Fibroblast of skin of right quadriceps (primary cell): ENCODE data around the gene USP9X.
"Not testable (repeated sequence)": the region's sequence is repeated elsewhere in the genome, so short reads cannot be mapped to it uniquely, and the experiment has no call there.

Experiments used
- DNase-seq: peaks from one replicate; pipeline ENCODE4 v3.0.0-alpha.2; 2013

The USP9X gene

DNA sequence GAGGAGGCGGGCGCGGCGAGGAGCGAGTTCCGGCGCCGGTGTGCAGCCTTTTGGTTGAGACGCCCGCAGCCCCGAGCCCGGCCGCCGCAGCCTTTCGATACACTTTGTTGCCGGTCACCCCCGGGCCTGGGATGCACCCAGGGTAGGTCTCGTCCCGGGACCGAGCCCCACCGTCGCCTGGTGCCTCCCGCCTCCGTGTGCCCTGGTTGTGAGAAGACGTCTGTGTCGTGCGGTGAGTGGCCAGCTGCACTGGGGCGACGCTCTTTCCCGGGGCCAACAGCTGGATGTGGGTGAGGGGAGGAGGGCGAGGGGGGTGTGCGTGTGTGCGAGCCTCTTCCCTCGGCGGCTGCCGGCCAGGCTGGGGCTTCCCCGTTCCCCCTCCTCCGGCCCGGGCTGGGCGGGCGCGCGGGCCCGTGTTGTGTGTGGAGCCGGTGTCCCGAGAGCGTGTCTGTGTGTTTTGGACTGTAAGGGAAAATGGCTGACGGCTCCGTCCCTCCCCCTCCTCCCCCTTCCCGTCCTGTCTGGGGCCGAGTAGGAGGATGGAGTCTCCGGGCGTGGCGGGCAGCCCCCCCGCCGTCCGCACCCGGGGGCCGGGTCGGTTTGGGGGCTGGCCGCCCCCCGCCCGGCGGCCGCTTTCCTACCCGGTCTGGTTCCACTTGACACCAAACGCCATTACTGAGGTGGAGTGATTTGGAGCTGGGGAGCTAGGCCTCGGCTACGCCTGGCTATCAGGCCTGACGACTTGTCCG is 807 bp downstream of the USP9X start:
- DNase-seq: peak; percentile 32

DNA sequence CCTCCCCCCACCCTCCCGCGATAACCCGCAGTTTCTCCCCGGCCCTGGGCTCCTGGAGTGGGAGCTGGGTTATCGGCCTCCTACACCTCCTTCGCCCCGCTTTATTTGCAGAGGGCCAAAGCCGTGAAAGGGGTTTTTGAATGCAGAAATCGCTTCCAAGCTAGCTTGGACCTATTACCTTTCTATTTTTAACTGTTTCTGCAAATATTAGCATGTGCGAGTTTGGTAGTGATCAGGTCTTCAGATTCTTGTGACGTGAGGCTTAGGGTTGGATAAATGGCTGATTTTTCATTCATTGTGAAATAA is 1.3 kb downstream of the USP9X start:
- no peak for DNase-seq

DNA sequence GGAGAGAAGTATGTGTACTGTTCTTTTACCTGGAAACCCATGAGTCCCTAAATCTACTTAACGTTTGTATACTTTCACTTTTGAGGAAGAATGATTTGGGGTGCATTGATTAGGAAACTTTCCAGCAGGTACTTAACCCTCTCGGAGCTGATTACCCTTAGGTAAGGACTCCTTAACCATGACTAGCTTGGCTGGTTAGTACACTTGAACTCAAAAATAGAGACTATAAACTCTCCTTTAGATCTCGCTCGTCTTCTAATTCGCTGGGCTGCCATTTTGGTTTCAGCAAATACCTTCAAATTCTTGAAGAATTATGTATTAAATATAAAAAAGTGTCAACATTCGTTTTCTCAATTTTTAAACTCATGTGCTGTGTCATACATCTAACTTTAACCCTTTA is 2.0 kb downstream of the USP9X start:
- DNase-seq: no peak

DNA sequence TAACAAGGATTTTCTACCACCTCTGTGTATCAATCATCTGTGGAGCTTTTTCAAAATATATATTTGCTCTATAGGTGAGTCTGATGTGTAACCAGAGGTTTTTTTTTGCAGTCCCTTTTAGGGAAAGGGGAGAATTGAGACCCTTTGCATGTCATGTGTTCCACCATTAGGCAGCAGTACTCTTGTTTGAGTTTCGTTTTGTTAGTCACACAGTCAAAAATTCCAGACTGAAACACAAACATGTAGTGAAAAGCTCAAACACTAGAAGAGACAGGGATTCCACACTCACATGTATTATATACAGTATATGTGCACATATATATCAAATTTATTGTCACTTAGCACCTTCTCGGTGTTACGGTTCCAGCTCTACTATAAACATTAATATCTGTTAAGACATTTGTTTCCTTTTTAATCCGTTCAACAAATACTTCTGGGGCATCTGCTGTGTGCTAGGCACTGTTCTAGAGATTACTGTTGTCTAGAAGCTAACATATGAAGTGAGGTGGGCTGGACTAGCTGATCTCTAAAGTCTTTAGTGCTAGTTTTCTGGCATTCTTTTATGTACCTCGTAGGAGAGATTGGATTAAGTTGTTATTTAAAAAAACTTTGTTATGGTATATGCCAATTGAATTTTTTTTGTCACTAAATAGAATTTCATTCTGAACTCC is 5.5 kb downstream of the USP9X start:
- DNase-seq: no peak

DNA sequence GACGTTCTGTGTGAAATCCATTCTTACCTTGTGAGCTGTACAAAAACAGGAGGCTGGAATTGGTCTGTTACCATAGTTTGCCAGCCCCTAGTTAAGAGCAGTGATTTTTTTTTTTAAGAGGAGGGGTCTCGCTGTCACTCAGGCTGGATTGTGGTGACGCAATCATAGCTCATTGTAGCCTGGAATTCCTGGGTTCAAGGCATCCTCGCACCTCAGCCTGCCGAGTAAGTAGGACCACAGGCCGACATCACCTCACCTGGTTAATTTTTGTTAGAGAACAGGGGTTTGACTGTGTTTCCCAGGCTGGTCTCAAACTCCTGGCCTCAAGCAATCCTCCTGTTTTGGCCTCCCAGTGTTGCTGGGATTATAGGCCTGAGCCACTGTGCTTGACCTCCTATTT is 7.5 kb downstream of the USP9X start:
- DNase-seq: no peak

DNA sequence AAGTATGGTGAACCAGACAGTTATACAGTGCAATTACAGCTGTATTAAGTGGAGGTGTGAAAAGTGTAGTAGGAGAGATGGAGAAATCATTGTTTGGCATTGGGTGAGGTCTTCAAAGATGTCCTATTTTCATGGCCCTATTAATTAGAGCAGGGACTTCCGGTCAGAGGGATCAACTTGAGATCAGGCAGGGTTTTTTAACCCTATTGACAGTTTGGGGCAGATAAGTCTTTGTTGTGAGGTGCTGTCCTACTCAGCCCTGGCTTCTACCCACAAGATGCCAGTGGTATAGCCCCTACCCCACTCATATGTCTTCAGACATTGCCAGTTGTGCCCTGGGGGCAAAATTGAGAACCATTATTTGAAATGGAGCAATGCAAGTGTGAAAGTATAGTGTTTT is 9.9 kb downstream of the USP9X start:
- no peak for DNase-seq

DNA sequence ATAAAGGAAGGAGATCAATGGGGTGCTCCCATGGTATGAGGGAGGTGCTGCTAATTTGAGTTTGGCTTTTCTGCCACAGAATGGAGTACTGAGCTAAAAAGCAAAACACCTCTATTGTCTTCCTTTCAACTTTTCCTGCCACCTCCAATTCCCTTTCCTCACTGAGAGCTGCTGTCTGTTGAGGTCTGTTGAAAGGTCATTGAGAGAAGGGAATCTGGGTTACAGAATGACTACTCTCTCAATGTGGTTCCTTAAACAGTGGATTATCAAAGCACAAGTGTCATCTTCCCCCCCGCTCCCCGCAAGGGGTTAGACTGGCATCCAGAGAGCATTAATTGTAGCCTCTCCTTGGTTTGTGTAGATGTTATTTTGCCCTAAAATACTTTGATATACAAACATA is 10.7 kb downstream of the USP9X start:
- no peak for DNase-seq

DNA sequence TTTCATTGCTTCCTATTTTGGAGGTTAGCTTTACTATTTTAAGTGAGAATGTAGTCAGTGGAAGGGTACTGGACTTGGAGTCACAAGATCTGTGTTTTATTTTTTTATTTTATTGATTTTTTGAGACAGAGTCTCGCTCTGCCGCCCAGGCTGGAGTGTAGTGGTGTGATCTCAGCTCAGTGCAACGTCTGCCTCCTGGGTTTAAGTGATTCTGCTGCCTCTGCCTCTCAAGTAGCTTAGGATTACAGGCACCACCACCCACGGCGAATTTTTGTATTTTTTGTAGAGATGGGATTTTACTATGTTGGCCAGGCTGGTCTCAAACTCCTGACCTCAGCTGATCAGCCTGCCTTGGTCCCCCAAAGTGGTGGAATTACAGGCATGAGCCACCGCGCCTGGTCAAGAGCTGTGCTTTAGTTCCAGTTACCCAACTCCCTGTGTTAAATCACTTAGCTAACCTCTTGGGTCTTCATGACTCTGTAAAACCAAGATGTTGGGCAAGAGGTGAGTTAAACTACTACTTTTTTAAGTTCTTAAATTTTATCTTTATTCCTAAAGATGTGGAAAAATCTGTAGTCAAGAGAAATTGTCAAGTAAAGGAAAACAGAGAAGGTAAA is 11.2 kb downstream of the USP9X start:
- DNase-seq: no peak

DNA sequence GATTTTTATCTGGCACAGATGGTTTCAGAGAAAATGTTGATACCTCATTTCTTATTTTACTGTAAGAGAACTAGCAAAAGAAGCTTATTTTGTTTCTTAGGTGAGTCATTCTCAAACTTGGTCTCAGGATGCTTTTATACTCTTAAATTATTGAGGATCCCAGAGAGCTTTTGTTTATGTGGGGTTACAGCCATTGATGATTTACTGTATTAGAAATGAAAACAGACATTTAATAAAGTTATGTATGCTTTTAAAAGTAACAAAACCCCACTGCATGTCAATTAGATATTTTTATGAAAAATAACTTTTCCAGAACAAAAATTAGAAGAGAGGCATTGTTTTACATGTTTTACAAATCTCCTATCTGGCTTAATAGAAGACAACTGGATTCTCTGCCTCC is 12.1 kb downstream of the USP9X start:
- DNase-seq: no peak

DNA sequence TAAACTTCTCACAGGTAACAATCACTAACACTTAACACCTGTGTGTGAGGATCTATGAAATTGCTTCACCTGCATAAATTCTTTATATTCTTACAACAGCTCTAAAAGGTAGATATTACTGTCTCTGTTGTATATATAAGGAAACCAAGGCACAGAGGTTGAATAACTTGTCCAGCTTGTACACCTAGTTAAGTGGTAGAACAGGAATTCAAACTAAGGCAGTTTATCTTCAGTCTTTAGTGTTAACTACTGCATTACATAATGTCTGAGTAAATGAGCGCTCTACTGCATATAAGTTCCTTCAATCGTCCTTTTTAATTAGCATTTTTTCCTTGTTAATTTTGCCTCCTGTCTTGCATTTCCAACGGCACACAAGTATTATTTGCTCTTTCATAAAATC is 15.0 kb downstream of the USP9X start:
- no peak for DNase-seq

DNA sequence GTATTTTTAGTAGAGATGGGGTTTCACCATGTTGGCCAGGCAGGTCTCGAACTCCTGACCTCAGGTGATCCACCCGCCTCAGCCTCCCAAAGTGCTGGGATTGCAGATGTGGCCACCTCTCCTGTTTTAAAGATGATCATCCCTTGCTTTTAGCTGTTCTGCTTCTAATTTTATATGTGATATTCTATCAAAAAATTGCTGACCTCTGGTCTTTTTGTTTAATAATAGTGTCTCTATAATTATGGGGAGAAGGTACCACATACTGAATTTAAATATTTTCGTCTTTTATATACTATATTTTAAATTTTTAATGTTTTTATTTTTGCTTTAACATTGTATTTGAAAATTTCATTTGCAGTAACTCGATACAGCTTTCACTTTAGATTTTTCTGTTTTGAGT is 15.6 kb downstream of the USP9X start:
- DNase-seq: no peak

DNA sequence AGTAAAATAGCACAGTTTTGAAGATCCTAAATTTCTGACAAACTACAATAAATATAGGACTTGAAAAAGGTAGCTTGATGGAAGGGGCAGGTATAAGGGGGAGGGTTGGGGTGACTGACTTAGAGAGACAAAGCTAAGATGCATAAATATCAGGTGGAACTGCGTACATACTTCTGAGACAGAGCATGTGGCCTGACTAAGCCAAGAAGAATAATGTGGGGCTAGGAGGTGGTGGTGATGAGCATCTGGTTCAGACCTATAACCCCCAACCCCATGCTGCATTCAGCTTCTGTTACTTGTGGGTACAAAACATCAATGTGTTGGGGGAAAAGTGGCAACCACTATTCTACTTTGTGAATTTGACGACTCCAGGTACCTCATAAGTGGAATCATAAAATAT is 19.8 kb downstream of the USP9X start:
- DNase-seq: no peak

DNA sequence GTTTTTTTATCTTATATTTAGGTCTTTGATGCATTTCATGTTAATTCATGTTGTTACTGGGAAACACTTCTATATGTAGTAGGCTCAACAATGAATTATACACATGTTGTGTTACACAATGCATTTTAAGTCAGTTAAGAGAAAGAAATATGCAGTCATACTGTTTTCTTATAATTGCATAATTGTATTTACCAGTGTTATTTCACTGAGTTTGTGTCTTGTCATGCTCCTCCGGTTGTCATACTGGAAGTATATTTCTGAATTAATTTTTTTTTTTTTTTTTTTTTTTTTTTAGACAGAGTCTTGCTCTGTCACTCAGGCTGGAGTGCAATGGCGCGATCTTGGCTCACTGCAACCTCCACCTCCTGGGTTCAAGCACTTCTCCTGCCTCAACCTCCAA is 21.0 kb downstream of the USP9X start:
- not testable (repeated sequence) for DNase-seq

DNA sequence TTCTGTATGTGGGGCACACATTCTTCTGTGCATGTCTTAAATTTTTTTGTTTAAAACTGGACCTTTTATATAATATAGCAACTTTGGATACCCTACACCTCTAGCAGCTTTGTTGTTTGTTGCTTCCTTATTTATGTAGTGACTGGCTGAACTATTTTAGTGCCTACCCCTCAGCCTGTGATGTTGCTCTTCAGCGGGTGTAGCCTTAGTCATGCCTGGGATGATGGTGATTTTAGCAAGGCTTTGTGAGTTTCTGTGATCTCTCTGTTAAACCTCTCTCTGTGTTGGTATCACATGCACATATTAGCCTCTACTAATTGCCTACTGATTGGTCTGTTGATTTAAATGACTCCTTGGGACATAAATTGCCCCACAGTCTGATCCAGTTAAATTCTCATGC is 22.8 kb downstream of the USP9X start:
- no peak for DNase-seq

DNA sequence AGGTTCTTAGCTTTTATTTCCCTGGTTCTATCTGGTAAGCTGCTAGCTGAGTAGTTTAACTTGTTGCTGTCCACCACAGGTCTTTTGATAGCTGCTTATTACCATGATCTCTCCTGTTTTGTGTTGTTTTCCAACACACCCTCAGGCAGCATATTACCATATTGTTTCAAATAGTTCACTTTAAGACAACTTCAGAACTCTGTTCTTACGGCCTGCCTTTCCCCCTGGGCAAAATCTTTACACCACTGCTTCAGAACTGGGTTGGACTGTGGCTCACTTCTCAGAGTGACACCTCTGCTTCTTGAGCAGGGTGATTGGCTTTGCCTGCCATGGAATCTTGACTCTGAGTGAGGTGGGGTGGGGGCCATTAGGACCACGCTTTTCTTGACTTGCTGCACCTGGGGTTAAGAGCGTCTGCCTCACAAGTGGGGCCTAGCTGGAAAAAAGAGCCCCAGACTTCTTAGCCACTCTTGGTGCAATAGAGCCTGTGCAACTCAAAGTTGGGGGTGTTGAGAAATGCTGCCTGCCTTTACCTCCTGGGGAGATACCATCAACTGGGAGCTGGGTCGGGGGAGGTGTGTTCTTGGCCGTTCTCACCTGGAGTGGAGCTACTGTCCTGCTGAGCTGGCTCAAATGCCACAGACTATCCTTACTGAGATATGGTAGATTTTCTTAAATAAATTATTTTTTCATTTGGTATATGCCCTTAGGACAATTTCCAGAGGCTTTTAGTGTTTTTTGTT is 23.4 kb downstream of the USP9X start:
- DNase-seq: no peak

DNA sequence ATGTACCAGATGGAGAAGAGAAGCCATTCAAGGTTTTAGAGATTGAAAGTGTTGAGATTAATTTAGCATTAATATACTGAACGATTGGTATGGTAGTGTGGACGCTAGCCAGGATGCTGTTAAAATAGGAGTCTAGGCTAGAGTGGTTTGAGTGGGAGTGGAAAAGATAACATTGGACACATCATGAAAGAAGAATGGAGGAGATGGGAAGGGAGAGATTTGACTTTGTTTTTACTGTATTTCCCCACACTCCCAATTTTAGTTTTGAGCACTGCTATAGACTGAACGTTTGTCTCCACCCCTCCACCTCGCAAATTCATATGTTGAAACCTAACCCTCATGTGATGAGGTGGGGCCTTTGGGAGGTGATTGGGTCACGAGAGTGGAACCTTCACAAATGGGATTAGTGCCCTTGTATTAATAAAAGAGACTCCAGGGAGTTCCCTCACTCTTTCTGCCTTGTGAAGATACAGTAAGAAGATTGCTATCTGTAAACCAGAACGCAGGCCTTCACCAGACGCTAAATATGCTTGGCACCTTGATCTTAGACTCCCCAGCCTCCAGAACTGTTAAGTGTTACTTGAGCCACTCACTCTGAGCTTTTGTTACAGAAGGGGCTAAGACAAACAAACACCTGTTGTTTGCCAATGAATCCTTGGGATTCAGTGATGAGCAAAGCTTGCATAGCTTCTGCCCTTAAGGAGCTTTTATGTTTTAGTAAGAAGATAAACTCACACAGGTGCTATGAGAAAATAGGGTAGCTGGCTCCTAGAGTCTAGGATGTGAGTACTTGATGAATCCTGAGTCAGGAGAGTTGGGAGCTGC is 25.8 kb downstream of the USP9X start:
- DNase-seq: no peak

DNA sequence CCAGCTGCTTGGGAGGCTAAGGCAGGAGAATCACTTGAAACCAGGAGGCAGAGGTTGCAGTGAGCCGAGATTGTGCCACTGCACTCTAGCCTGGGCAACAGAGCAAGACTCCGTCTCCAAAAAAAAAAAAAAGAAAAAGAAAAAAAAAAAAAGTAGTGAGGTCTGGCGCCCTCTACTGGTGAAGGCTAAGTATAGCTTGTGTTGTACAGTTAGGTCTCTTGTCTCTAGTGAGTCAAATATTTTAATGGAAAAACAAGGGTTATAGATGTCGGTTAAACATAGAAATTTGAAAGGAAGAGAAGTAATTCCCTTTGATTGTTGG is 29.8 kb downstream of the USP9X start:
- peak; percentile 30 for DNase-seq

DNA sequence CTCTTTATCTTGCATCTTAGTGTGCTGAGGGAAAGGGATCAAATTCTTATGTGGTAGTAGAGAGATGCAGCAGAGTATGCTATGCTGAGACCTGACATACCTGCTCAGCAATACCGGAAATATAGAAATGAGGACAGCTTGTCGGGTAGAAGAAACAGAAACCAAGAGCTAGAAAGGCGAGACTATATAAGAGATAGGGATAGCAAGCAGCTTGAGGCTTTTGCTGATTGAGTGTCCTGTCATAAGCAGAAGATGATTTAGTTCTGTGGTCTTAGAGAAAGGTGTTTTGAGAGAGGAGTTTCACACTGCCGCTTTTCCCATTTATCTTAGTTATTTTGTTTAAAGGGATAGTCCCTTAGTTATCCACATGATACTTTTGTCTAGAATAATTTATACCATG is 31.7 kb downstream of the USP9X start:
- DNase-seq: no peak

DNA sequence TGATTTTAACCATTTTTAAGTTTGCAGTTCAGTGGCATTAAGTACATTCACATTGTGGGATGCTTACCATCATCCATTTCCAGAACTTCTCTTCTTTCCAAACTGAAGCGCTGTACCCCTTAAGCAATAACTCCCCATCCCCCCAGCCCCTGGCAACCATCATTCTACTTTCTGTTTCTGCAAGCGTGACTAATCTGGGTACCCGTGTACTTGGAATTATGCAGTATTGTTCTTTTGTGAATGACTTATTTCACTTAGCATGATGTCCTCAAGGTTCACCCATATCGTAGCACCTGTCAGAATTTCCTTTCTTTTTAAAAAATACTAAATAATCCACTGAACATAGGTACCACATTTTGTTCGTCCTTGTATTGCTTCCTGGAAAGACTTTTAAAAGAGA is 32.9 kb downstream of the USP9X start:
- no peak for DNase-seq

DNA sequence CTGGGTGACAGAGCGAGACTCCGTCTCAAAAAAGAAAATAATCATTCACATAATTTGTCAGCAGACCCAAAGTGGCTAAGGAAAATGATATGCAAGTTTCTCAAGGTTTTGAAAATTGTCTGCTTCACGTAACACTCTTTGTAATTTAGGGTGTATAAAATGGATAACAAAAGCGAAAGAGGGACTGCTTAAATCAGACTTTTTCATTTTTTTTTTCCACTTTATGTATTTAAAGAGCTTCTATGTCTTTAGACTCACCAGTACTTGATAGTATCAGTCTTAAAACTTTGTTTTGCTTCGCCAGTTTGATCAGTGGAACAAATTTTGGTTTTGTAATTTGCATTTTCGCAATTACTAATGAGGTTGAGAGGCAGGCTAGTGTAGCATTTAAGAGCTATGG is 34.6 kb downstream of the USP9X start:
- no peak for DNase-seq

DNA sequence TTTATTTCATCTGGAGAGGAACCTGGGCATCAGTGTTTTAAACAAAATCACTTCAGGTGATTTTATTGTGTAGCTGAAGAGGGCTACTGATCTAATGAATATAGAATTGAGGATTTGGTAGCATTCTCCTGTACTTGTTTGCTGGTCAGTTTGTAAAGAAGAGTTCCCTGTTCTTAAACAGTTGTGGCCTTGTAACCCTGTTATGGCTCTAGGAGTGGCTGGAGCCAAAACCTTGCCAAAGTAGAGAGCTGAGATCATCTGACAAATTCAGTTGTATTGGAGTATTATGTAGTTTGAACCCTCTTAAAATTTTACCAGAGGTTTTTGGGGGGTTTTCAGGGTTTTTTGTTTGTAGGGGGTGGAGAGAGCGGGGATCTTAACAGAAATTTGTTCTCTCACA is 36.5 kb downstream of the USP9X start:
- no peak for DNase-seq

DNA sequence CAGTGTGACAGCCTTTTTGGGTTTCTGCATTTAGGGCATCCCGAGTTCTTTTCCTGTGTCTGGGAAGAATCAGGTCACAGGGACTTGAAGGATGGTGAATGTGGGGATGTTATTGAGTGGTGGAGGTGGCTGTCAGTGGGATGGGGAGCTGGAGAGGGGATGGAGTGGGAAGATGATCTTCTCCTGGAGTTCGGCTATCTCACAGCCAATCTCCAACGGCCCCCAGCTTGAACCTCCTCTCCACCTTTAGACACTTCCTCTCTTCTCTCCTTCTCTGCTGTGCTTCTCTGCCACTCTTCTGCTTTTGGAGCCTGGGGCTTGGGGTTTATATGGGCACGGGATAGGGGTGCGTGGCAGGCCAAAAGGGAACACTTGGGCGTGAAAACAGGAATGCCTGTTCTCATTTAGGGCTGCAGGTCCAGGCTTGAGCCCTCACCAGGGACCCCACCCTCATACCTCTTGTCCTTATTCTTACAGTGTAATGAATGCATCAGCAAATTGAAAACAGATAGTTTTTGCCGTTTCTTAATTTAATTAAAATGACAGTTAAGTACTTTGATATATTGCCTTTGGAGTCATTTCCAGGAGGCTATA is 37.5 kb downstream of the USP9X start:
- DNase-seq: no peak
